GM18499 (cell line): Measurements from ENCODE around the gene C1QTNF8.

Experiments
- ATAC-seq: cut with Tn5 transposase; IDR thresholded peaks from one replicate; pipeline ENCODE4 v1.9.1; 2021; ENCODE audit warnings: moderate number of reproducible peaks; ENCODE audit not compliant: insufficient read depth, unreplicated experiment

Gene C1QTNF8

GRCh38 chr16:1066584-1067172 lies 29.4 kb downstream of the C1QTNF8 start:
- ATAC-seq = no peak

GRCh38 chr16:1065469-1066128 lies 30.4 kb downstream of the C1QTNF8 start:
- ATAC-seq = no peak

GRCh38 chr16:1063728-1064127 lies 32.3 kb downstream of the C1QTNF8 start:
- ATAC-seq = no peak

- no peak for ATAC-seq
Observed at GRCh38 chr16:1062895-1063294, 33.1 kb downstream of the C1QTNF8 start.

DNA sequence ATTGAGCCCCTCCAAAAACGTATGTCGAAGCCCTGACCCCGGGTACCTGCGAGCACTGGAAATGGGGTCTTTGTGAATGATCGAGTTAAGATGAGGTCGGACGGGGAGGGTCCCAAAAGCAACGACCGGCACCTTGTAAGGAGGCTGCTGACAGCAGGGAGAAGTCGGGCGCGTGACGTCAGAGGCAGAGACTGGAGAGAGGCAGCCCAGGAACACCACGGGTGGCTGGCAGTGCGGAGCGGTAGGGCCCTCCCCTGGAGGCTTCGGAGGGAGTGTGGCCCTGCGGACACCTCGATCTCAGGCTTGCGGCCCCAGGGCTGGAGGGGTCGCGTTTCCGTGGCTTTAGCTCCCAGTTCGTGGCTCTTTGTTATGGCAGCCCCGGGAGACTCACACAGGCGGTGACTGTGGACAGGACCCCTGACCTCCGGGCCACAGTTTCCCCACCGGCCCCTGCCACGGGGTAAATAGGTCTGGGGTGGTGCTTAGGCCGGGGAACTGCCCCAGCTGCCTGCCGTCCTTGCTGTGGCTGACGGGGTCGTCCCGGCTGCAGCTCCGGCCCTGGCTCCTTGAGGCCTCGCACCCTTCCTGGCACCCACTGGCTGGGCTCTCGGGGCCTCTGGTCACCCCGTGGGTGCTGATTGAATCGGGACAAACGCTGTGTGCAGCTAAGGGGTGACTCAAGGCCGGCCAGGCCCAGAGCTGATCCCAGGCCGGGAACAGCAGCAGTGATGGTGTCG lies 34.1 kb downstream of the C1QTNF8 start:
- no peak for ATAC-seq

DNA sequence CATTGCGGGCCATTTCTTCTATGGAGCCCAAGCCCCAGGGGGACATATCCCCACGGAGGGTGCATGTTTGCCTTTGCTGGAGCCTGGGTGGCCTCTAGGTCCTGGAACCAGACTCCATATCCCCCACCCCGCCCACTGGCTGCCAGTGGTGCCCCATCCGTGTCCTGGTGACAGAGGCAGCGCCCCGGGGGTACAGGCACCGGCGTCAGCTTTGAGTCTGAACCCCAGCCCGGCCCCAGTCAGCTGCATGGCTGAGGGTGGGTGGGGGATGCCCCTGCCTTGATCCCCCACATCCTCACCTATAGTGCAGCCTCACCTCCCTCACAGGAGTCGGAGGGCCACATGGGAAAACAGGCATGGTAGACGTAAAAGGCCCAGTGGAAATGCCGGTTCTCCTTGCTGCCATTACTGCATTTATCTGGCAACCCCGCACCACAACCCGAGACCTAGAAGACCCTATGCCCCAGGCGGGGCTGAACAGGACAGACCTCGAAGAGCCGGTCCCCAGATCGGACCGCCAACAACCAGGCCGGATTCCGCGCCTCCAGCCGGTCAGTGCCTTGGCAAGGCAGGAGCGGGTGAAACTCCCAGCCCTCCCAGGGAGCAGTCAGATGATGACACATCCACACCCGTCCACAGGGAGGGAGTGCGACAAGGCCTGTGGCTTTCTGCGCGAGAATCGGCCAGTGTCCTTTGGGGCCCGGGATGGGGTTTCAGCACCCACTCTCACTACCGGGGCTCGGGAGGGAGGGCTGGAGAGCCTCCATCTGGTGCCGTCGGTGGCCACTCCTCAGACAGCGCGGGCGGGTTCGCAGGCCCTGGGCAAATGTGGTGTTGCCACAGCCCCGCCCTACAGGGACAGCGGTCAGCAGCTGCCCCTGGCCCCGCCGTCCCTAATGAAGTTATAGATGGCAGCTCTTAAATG lies 35.4 kb downstream of the C1QTNF8 start:
- ATAC-seq = no peak

DNA sequence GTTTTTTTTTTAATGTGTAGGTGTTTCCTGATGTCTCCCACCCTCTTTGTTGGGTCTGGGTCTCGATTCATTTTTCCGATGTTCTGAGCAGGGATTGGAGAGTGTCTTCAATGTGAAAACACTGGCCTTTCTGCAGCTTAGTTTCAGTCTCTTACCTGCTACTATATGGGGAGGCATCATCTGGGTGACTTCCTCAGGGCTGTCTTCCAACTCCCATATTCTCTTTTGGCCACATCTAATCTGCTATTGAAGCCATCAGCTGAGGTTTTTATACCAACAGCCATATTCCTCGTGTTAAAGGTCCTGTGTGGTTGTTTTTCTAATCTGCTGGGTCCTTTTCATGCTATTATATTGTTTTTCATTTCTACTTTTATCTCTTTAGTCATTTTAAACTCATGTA lies 36.7 kb downstream of the C1QTNF8 start:
- no peak for ATAC-seq

DNA sequence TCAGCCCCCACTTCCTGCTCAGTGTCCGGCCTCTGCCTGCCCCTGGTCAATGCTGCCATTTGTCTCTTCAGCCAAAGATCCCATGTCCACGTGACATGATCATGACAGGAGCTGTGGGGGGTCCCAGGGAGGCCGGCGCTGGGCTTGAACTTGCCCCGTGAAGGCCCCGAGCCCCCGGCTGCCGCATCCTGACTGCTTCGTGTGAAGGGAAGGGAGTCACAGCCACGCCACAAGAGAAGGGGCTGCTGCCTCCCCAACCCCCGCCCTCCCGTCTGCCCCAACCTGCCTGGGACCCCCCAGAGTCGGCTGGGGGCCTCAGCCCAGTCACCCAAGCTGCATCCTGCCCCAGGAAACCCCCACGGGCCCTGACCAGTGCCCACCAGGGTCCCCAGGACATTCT lies 37.8 kb downstream of the C1QTNF8 start:
- ATAC-seq = no peak

DNA sequence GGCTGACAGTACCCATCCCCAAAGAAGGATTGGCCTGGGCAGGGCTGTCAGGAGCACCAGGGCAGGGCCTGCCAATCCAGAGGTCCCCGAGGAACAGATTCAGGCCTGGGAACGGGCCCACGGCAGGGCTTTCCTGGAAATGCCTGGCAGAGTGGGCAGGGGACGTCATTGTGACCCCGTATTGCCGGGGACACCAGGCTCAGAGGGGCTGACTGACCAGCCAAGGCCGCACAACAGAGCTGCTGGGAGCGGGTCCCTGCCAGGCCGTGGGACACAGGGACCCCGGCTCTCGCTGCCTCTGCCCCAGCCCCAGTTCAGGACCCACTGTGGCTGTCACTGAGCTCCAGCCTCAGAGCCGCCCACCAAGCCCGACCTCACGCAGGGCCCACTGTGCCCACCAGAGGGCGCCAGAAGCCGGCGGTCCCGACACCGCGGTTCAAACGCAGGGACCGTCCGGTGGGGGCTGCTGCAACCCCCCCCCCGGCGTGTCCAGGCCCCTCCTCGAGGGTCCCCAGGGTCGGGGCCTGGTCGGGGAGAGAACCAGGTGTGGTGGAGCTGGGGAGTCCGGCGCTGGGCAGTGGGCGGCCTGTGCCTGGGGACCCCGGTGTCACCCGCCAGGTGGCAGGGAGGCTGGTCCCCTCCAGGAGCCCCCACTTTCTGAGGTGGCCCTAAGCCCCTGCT lies 38.7 kb downstream of the C1QTNF8 start:
- ATAC-seq = no peak

DNA sequence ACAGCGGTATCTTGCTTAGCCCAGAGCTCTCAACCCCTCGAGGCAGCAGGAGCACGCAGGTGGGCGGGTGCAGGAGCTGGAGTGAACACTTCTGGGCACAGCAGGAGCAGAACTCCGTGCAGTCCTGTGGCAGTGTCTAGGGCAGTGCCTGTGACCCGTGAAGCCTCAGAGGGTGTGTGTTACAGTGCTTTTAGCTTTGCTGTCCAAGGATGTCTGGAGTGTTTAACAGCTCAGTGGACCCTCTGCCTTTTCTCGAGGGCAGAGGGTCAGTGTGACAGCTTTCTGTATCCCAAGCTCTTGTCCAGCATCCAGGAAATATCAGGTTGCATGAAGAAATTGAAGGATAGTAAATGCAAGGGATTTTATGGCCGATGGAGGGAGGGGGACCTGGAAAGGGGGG lies 39.8 kb downstream of the C1QTNF8 start:
- no peak for ATAC-seq

DNA sequence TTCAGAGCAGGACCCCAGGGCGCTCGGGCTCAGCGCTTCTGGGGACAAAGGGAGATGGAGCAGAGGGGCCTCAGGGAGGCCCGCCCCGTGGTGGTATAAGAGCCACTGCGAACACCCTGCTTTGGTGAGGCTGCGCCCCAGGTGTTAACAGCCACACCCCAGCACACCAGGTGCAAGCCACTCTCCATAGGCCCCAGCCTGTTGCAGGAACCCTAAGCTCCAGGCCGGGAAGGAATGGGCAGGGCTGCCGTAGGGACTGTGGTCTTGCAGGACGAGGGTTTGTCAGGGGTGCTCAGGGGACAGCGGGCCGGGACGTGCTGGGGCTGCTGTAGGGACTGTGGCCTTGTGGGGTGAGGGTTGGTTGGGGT lies 40.5 kb downstream of the C1QTNF8 start:
- ATAC-seq = no peak

- no peak for ATAC-seq
Observed at GRCh38 chr16:1054660-1055556, 41.1 kb downstream of the C1QTNF8 start.

GRCh38 chr16:1053700-1054368 lies 42.2 kb downstream of the C1QTNF8 start:
- ATAC-seq = no peak

- no peak for ATAC-seq
Observed at GRCh38 chr16:1053121-1053521, 42.9 kb downstream of the C1QTNF8 start.

DNA sequence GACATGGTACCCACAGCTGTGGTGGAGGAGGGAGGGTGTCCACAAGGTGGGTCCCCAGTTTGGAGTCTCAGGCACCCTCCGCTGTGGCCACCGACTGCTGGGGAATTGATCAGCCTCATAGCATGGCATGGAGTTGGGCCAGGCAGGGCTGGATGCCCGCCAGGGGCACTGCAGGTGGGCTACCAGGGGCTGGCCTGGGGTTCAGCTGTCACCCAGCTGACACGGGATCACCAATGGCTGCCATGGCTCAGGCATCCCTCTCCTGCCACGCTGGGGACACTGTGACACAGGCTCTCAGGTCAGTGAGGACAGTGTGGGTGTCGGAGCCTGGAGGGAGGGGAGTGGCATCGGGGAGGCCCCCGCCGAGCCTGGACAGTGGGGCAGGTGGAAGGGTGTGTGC lies 43.3 kb downstream of the C1QTNF8 start:
- no peak for ATAC-seq

DNA sequence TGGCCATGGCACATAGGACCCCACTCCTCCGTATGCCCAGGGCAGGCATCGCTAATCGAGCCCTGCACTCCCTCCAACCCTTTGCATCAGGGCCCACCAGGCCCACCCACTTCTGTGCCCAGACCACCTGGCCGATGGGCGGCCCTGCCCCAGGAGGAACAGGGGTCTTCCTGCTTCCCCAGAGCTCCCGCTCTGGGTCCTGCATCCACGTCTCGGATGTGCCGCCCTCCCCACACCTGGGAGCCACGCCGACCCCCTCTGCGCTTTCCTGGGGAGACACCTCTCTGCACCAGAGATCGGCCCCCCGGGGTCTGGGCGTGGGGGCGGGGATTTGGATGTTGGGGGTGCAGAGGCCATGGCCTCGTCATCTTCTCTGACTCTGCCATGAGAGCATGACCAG lies 44.6 kb downstream of the C1QTNF8 start:
- no peak for ATAC-seq

GRCh38 chr16:1050921-1051320 lies 45.1 kb downstream of the C1QTNF8 start:
- ATAC-seq = no peak

DNA sequence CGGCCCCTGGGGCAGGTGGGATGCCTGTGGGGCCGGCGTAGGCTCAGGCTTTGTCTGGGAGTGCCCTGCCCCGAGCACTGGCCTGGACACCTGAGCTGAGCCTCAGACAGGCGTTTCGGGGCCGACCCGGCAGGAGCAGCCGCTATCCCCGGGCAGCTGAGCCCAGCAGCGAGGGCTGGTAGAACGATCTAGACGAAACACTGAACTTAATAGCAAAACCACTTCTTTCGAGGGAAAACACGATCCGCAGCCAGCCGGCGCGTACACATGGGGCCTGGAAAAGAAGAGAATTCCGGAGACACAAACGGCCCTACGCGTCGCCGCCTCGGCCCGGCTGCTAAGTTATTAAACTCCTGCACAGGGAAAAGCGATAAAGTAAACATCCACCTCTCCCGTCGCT lies 45.5 kb downstream of the C1QTNF8 start:
- ATAC-seq = no peak

GRCh38 chr16:1049976-1050247 lies 46.1 kb downstream of the C1QTNF8 start:
- ATAC-seq = no peak
